PC-3 (cell line): ENCODE measurements around the gene MSL2.

Source experiments
- EZH2phosphoT487 ChIP-seq: fragments of 300-600 bp; sonication (generic); IDR thresholded peaks from 2 replicates; pipeline ENCODE4 v1.6.1; 2018; ENCODE audit warnings: mild to moderate bottlenecking, antibody characterized with exemption, low read length, borderline replicate concordance
- TF ChIP-seq, protein P1 (sequence below): fragments of 300-600 bp; sonication (generic); conservative IDR thresholded peaks from 2 replicates; pipeline ENCODE4 v1.5.1; 2017; ENCODE audit warnings: antibody characterized with exemption, low read depth, mild to moderate bottlenecking, low read length

DNA sequence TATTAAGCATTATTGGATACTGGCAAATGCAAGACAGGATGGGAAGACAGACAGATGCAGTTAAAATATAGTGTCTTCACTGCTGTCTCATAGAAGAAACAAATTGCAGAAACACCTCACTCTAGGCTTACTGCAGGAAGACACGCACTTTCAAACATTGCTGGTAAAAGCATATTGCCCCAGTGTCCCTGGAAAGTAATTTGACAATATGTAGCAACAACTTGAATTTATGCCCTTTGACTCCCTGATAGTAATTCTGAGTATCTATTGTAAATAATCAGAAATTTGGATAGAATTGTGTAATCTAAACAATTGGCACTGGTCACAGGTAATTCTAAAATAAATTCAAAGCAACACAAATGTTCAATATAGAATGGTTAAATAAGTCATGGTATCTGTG lies 62.0 kb downstream of the MSL2 start:
- no peak for TF ChIP-seq EZH2phosphoT487
- TF ChIP-seq, protein P1, sequence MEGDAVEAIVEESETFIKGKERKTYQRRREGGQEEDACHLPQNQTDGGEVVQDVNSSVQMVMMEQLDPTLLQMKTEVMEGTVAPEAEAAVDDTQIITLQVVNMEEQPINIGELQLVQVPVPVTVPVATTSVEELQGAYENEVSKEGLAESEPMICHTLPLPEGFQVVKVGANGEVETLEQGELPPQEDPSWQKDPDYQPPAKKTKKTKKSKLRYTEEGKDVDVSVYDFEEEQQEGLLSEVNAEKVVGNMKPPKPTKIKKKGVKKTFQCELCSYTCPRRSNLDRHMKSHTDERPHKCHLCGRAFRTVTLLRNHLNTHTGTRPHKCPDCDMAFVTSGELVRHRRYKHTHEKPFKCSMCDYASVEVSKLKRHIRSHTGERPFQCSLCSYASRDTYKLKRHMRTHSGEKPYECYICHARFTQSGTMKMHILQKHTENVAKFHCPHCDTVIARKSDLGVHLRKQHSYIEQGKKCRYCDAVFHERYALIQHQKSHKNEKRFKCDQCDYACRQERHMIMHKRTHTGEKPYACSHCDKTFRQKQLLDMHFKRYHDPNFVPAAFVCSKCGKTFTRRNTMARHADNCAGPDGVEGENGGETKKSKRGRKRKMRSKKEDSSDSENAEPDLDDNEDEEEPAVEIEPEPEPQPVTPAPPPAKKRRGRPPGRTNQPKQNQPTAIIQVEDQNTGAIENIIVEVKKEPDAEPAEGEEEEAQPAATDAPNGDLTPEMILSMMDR = no peak
